H9 (cell line): ENCODE measurements around the gene FBXO11. TPM values are rescaled to one million over a fixed set of nuclear protein-coding genes. Genes with fewer than 3 reads are reported as not detected.

ENCODE experiments used
- DNase-seq: peaks from one replicate; pipeline ENCODE4 v3.0.0-alpha.2; 2017
- H2AFZ ChIP-seq: one replicate; pipeline ENCODE4 v1.6.1; 2013; ENCODE audit warnings: mild to moderate bottlenecking, low read length, control low read depth, moderate library complexity
- H2AK5ac ChIP-seq: 2 replicates; pipeline ENCODE4 v1.6.1; 2013; ENCODE audit warnings: low read length, control low read depth, mixed read lengths; ENCODE audit not compliant: insufficient read length
- H2BK120ac ChIP-seq: one replicate; pipeline ENCODE4 v1.6.1; 2013; ENCODE audit warnings: low read depth, mild to moderate bottlenecking, low read length, control low read depth, inconsistent platforms; ENCODE audit not compliant: poor library complexity, severe bottlenecking
- H2BK12ac ChIP-seq: 2 replicates; pipeline ENCODE4 v1.6.1; 2013; ENCODE audit warnings: low read length, control low read depth, mixed read lengths, low read depth; ENCODE audit not compliant: insufficient read length
- H2BK15ac ChIP-seq: 2 replicates; pipeline ENCODE4 v1.6.1; 2013; ENCODE audit warnings: low read depth, low read length, control low read depth
- H2BK20ac ChIP-seq: one replicate; pipeline ENCODE4 v1.6.1; 2013; ENCODE audit warnings: low read depth, mild to moderate bottlenecking, low read length, control low read depth, inconsistent platforms; ENCODE audit not compliant: poor library complexity, severe bottlenecking
- H2BK5ac ChIP-seq: 2 replicates; pipeline ENCODE4 v1.6.1; 2013; ENCODE audit warnings: low read length, control low read depth, mixed read lengths; ENCODE audit not compliant: insufficient read length
- H3K14ac ChIP-seq: 2 replicates; pipeline ENCODE4 v1.6.1; 2013; ENCODE audit warnings: low read length, control low read depth; ENCODE audit not compliant: insufficient read depth
- H3K18ac ChIP-seq: 2 replicates; pipeline ENCODE4 v1.6.1; 2013; ENCODE audit warnings: low read depth, mild to moderate bottlenecking, mixed read lengths, low read length, control low read depth; ENCODE audit not compliant: insufficient read length
- H3K23ac ChIP-seq: 2 replicates; pipeline ENCODE4 v1.6.1; 2013; ENCODE audit warnings: low read length, control low read depth, mixed read lengths, low read depth; ENCODE audit not compliant: insufficient read length
- H3K23me2 ChIP-seq: 2 replicates; pipeline ENCODE4 v1.6.1; 2013; ENCODE audit warnings: low read depth, mild to moderate bottlenecking, mixed read lengths, low read length, control low read depth; ENCODE audit not compliant: insufficient read length, poor library complexity, severe bottlenecking
- H3K27ac ChIP-seq: 2 replicates; pipeline ENCODE4 v1.5.1; 2013; ENCODE audit warnings: low read length, control low read depth, mixed read lengths, low read depth; ENCODE audit not compliant: insufficient read length
- H3K27me3 ChIP-seq: 2 replicates; pipeline ENCODE4 v1.6.1; 2013; ENCODE audit warnings: low read length, control low read depth, inconsistent platforms; ENCODE audit not compliant: insufficient read depth
- H3K4ac ChIP-seq: 2 replicates; pipeline ENCODE4 v1.6.1; 2013; ENCODE audit warnings: low read depth, mild to moderate bottlenecking, control low read depth, inconsistent platforms, low read length, moderate library complexity
- H3K4me1 ChIP-seq: 2 replicates; pipeline ENCODE4 v1.6.1; 2013; ENCODE audit warnings: low read length, control low read depth, inconsistent platforms; ENCODE audit not compliant: insufficient read depth
- H3K4me2 ChIP-seq: 2 replicates; pipeline ENCODE4 v1.6.1; 2013; ENCODE audit warnings: low read length, control low read depth, mixed read lengths; ENCODE audit not compliant: insufficient read length, insufficient read depth
- H3K56ac ChIP-seq: 2 replicates; pipeline ENCODE4 v1.6.1; 2013; ENCODE audit warnings: low read depth, mild to moderate bottlenecking, mixed read lengths, low read length, control low read depth; ENCODE audit not compliant: insufficient read length
- H3K79me1 ChIP-seq: 2 replicates; pipeline ENCODE4 v1.6.1; 2013; ENCODE audit warnings: low read depth, mild to moderate bottlenecking, moderate library complexity, low read length, control low read depth, inconsistent platforms; ENCODE audit not compliant: insufficient read depth, poor library complexity, severe bottlenecking
- H3K79me2 ChIP-seq: 2 replicates; pipeline ENCODE4 v1.6.1; 2013; ENCODE audit warnings: low read length, control low read depth, inconsistent platforms; ENCODE audit not compliant: insufficient read depth
- H3K9ac ChIP-seq: 2 replicates; pipeline ENCODE4 v1.6.1; 2013; ENCODE audit warnings: low read length, control low read depth, mixed read lengths; ENCODE audit not compliant: insufficient read length; ENCODE audit errors: extremely low read depth
- H3K9me3 ChIP-seq: one replicate; pipeline ENCODE4 v1.6.1; 2013; ENCODE audit warnings: low read depth, low read length, inconsistent platforms; ENCODE audit not compliant: control insufficient read depth
- H3T11ph ChIP-seq: one replicate; pipeline ENCODE4 v1.6.1; 2013; ENCODE audit warnings: mild to moderate bottlenecking, low read length, control low read depth, inconsistent platforms
- H4K20me1 ChIP-seq: one replicate; pipeline ENCODE4 v1.6.1; 2013; ENCODE audit not compliant: control insufficient read depth, insufficient read length, insufficient read depth
- H4K5ac ChIP-seq: 2 replicates; pipeline ENCODE4 v1.6.1; 2013; ENCODE audit warnings: low read depth, mild to moderate bottlenecking, mixed read lengths, low read length, control low read depth; ENCODE audit not compliant: insufficient read length
- H4K8ac ChIP-seq: replicated peaks from 2 replicates; pipeline ENCODE4 v1.6.1; 2013; ENCODE audit warnings: low read length, control low read depth, mixed read lengths, low read depth; ENCODE audit not compliant: insufficient read length
- H4K91ac ChIP-seq: 2 replicates; pipeline ENCODE4 v1.6.1; 2013; ENCODE audit warnings: low read depth, mild to moderate bottlenecking, moderate library complexity, mixed read lengths, low read length, control low read depth; ENCODE audit not compliant: insufficient read length
- H3K27ac Mint-ChIP-seq, 3 experiments: 2 replicates in 2 of 3; 3 replicates in 1 of 3; pipeline ENCODE4 v1.8.0; 2020 to 2021; ENCODE audit warnings: mixed read lengths in 3 of 3, mild to moderate bottlenecking in 1 of 3, moderate library complexity in 1 of 3
- H3K27me3 Mint-ChIP-seq: 2 replicates; pipeline ENCODE4 v1.8.0; 2021; ENCODE audit warnings: low read depth, mild to moderate bottlenecking, moderate library complexity, mixed read lengths
- H3K36me3 Mint-ChIP-seq, 3 experiments: 2 replicates in 2 of 3; 3 replicates in 1 of 3; pipeline ENCODE4 v1.8.0; 2020 to 2021; ENCODE audit warnings: low read depth in 3 of 3, mixed read lengths in 3 of 3; ENCODE audit not compliant: insufficient read depth in 1 of 3
- H3K4me1 Mint-ChIP-seq, 2 experiments: 2 replicates each; pipeline ENCODE4 v1.8.0; 2020; ENCODE audit warnings: mixed read lengths in 2 of 2
- H3K4me3 Mint-ChIP-seq, 2 experiments: 2 replicates in 1 of 2; 3 replicates in 1 of 2; pipeline ENCODE4 v1.8.0; 2020 to 2021; ENCODE audit warnings: mild to moderate bottlenecking in 2 of 2, mixed read lengths in 2 of 2, moderate library complexity in 1 of 2
- H3K9me3 Mint-ChIP-seq, 2 experiments: 2 replicates in 1 of 2; 3 replicates in 1 of 2; pipeline ENCODE4 v1.8.0; 2020; ENCODE audit warnings: mild to moderate bottlenecking in 2 of 2, mixed read lengths in 2 of 2, moderate library complexity in 1 of 2
- WGBS: extraction: QIAGEN DNeasy Blood & Tissue Kit; methylation state at CpG from one replicate; pipeline ENCODE4 v1.1.7; 2013; ENCODE audit warnings: missing lambda C conversion rate, low lambda C conversion rate, mixed read lengths; ENCODE audit not compliant: insufficient read length; ENCODE audit errors: extremely low coverage; 5-methylcytosine and 5-hydroxymethylcytosine counted together
- total RNA-seq: library from RNA; stranded (reverse); gene quantifications from 2 replicates; pipeline ENCODE4 v1.2.1, GENCODE V29; 2021
- TF ChIP-seq, protein P1 (sequence below): fragments of 200-600 bp; sonication (generic); conservative IDR thresholded peaks from 3 replicates; pipeline ENCODE4 v1.8.0; 2021; ENCODE audit warnings: antibody characterized with exemption, mild to moderate bottlenecking

FBXO11 gene
- total RNA-seq, 1 experiment from 2014 or later, result 68.8 TPM

DNA sequence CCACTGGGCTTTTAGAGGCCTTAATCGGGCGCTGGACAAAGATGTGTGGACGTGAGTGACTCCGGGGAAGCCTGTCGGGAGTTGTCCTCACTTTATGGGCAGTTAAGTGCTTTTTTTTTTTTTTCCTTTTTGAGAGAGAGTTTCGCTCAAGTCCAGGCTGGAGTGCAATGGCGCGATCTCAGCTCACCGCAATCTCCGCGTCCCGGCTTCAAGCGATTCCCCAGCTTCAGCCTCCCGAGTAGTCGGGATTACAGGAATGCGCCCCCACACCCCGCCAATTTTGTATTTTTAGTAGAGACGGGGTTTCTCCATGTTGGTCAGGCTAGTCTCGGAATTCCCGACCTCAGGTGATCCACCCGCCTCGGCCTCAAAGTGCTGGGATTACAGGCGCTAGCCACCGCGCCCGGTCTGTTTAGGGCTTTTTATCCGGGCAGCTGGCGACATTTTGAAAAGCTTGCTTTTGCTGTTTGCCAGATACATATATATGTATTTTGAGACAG is 121.9 kb downstream of the FBXO11 start:
- Histone ChIP-seq H3K79me2 (peaks cover 43% of the 10 kb centered on the region), H2BK20ac (no peak overlapping the region), H3K4ac (no peak overlapping the region), H2AK5ac (no peak overlapping the region), H3K9me3 (no peaks in the 10 kb centered on the region), H2AFZ (no peak overlapping the region), H3K27me3 (no peaks in the 10 kb centered on the region), H4K20me1 (no peaks in the 10 kb centered on the region), H3K56ac (no peak overlapping the region), H3K27ac (no peak overlapping the region), H3T11ph (no peak overlapping the region), H2BK5ac (no peak overlapping the region), H4K8ac (no peak overlapping the region), H2BK15ac (no peak overlapping the region), H3K23ac (no peak overlapping the region), H4K91ac (no peak overlapping the region), H4K5ac (no peak overlapping the region), H3K9ac (peak overlapping the region; percentile 42), H3K79me1 (peaks cover 2% of the 10 kb centered on the region), H2BK12ac (no peak overlapping the region), H2BK120ac (no peak overlapping the region), H3K18ac (no peak overlapping the region), H3K23me2 (peaks cover 4% of the 10 kb centered on the region), H3K4me2 (peak overlapping the region; percentile 83), H3K4me1 (no peaks in the 10 kb centered on the region; the same call in 1 of the 2 replicates), H3K14ac (no peak overlapping the region; the same call in 1 of the 2 replicates)
- peaks cover 12 to 22% (median 18%) of the 10 kb centered on the region in 3 experiments for H3K36me3 Mint-ChIP-seq
- no peak for DNase-seq
- TF ChIP-seq, protein P1, sequence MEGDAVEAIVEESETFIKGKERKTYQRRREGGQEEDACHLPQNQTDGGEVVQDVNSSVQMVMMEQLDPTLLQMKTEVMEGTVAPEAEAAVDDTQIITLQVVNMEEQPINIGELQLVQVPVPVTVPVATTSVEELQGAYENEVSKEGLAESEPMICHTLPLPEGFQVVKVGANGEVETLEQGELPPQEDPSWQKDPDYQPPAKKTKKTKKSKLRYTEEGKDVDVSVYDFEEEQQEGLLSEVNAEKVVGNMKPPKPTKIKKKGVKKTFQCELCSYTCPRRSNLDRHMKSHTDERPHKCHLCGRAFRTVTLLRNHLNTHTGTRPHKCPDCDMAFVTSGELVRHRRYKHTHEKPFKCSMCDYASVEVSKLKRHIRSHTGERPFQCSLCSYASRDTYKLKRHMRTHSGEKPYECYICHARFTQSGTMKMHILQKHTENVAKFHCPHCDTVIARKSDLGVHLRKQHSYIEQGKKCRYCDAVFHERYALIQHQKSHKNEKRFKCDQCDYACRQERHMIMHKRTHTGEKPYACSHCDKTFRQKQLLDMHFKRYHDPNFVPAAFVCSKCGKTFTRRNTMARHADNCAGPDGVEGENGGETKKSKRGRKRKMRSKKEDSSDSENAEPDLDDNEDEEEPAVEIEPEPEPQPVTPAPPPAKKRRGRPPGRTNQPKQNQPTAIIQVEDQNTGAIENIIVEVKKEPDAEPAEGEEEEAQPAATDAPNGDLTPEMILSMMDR, result no peak
- H3K9me3 Mint-ChIP-seq, result no peaks in the 10 kb centered on the region; a peak in 2 of 5 replicates
- H3K27ac Mint-ChIP-seq, result peak overlapping the region; percentile 91 to 95 (median 94); a peak in 4 of 7 replicates
- no peaks in the 10 kb centered on the region for H3K27me3 Mint-ChIP-seq
- WGBS, result no CpG with 5 or more reads among the region's 28 CpGs
- H3K4me3 Mint-ChIP-seq, result peak overlapping the region; percentile 92 to 96
- peaks cover 21 to 25% of the 10 kb centered on the region in 2 experiments for H3K4me1 Mint-ChIP-seq
